Right lobe of liver (tissue), 4 donors: ENCODE measurements around the gene CARD19.

Experiments
- CTCF ChIP-seq, 4 donors: fragments of 200-600 bp in 3 of 4; fragments of 450-650 bp in 1 of 4; IDR thresholded peaks; one replicate each; pipeline versions ENCODE4 v1.5.1 to v1.8.0; 2016 to 2022; ENCODE audit warnings: antibody characterized with exemption in 4 of 4, mild to moderate bottlenecking in 2 of 4
- POLR2A ChIP-seq: fragments of 450-650 bp; IDR thresholded peaks from one replicate; pipeline ENCODE4 v1.6.1; 2017; ENCODE audit warnings: antibody characterized with exemption, mild to moderate bottlenecking
- donor health status: DM: no; HTN: no; CAD: no.
- donor health status: DM: no; HTN: no; CAD: no.
- donor health status: DM: no; HTN: yes; CAD: no.

GRCh38 chr9:93122721-93123221 lies 26.8 kb downstream of the CARD19 start:
- TF ChIP-seq CTCF (IDR thresholded peaks at IDR 0.05) = no peak
- TF ChIP-seq POLR2A = no peak
